HG03064 (cell line): ENCODE results near the gene RPS26.
"Not testable (repeated sequence)": the region's sequence is repeated elsewhere in the genome, so short reads cannot be mapped to it uniquely, and the experiment has no call there.

Experiments
- ATAC-seq: cut with Tn5 transposase; IDR thresholded peaks from one replicate; pipeline ENCODE4 v1.9.1; 2021; ENCODE audit warnings: low read depth; ENCODE audit not compliant: unreplicated experiment

RPS26 gene

DNA sequence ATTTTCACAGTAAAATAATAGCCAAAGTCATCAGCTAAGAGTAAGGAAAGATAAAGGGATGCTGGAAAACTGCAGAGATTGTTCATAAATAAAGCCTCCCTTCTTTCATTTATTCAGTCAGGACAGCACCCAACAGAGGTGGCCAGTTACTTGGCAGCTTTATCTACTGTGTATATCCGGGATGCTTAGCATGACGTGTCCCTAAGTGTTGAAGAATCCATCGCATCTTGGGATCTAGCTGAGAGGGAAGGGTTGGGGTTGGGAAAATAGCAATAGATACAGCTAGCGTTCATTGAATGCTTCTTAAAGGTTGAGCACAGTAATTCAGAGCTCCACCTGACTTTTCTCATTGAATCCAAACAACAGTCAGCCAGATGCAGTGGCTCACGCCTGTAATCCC, 32.7 kb downstream of the RPS26 start:
- ATAC-seq = no peak

DNA sequence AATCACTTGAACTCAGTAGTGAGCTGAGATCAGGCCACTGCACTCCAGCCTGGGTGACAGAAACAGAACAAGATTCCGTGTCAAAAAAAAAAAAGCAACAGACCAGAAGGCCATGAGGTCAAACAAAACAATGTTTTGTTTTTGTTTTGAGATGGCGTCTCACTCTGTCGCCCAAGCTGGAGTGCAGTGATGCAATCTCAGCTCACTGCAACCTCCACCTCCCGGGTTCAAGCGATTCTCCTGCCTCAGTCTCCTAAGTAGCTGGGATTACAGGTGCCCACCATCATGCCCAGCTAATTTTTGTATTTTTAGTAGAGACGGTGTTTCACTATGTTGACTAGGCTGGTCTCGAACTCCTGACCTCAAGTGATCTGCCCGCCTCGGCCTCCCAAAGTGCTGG, 36.2 kb downstream of the RPS26 start:
- not testable (repeated sequence) for ATAC-seq

GRCh38 chr12:56078427-56078826, 36.7 kb downstream of the RPS26 start:
- no peak for ATAC-seq

DNA sequence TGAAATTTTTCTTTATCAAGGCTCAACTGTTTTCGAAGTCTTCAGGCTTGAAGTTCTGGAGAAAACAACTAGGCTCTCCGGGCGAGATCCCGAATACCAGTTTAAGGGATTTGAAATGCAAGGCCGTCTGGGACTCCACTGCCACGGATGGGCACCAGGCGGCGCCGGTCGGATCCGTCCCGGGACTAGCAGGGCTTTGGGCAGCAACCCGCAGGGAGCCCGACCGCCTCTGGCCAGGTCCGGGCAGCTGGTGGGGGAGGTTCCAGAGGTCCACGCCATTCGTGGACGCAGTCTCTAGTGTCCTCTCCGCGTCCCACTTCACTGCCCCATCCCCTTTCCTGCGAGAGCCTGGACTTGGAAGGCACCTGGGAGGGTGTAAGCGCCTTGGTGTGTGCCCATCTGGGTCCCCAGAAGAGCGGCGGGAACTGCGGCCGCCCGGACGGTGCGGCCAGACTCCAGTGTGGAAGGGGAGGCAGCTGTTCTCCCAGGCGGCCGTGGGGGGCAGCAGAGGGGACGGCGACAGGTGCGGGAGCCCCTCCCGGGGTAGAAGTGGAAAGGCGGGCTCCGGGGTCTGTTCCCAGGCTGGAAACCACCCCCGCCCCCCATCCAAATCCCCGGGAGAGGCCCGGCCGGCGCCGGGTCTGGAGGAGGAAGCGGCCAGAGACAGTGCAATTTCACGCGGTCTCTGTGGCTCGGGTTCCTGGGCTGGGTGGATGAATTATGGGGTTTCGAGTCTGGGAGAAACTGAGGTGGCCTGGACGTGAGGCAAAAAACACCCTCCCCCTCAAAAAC, 37.4 kb downstream of the RPS26 start:
- no peak for ATAC-seq

DNA sequence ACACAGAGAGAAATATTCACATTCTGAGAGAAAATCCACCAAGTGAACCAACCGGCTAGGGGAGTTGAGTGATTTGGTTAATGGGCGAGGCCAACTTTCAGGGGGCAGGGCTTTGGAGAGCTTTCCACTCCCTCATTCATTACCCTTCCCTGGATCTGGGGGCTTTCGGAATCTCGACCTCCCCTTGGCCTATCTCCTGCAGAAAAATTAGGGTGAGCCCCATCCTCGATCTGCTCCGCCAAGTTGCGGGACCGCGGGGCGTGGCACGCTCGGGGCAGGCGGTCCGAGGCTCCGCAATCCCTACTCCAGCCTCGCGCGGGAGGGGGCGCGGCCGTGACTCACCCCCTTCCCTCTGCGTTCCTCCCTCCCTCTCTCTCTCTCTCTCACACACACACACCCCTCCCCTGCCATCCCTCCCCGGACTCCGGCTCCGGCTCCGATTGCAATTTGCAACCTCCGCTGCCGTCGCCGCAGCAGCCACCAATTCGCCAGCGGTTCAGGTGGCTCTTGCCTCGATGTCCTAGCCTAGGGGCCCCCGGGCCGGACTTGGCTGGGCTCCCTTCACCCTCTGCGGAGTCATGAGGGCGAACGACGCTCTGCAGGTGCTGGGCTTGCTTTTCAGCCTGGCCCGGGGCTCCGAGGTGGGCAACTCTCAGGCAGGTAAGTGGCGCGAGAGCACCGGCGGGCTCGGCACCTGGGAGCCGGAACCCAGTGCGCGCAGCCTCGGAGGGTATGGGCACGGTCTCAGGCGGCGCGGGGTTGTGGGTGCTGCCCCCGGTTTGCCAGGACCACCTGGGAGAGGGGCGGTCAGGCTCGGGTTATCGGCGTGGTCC, 38.2 kb downstream of the RPS26 start, which contains the start of gene ERBB3:
ERBB3 (plus strand) TSS at position 443 of the 833 bp plus-strand sequence; CDS start at position 579, 136 bp downstream.
- no peak for ATAC-seq

DNA sequence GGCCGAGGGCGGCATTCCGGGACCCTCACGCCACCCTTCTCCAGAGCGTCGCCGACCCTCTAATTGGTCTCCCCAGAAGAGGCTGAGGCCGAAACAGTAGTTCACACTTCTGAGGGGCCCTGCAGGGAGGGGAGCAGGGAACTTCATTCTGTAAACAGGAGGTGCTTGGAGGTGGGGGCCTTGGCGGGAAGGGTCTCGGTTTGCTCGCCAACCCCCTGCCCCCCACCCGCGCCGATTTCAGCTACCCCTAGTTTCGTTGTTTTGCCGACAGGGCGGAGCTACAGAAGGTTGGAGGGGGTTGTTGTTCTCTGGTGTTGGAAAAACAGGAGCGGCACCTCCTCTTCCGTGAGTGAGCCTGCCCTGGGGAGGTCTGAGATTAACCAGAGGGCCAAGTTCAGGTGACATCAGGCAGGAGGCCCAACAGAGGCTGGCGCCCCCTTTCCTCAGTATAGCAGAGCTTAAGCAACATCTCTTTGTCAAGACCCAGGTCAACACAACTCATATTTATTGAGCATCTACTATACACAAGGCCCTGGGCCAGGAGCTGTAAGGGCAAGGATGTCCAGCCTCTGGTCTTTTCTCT, 38.9 kb downstream of the RPS26 start:
- ATAC-seq = no peak

DNA sequence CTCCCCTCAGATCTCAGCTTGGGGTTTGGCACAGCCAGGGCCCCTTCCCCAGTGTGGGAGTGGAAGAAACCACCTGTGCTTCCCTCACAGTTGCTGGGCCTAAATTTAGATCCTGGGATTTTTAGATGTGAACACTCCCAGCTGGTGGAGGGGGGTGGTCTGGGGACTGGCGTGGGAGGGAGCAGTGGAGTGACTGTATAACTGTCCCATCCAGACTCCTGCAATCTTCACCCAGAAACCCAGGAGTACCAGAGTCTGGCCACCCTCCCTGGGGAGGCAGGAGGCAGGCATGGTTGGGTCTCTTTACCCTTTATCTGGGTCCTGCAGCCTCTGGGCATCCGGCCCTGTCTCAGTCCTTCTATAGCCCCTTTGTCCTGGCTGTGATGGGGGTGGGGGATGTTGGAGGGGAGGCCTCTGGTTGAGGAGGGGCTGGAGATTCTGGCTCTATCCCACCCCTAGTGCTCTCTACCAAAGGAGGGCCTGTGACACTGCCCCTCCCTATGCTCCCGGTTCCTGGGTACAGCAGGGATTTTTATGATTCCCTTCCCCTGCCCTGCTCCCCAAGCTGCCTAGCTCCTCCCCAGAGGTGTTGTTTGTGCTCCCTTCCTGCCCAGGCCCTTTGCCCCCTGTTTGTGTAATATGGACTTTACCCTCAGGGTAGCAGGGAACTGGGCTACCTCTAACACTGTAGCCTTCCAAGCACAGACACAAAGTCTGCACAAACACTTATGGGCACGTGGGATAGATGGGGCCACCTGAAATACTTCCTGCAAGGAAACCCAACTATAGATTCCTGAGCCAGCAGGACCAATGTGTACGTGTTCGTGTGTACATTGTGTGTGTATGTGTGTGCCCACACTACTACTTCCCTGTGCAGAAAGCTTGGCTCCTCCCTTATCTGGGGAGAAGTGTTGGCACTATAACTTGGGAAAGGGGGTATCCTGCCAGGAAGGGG, 40.0 kb downstream of the RPS26 start:
- no peak for ATAC-seq

DNA sequence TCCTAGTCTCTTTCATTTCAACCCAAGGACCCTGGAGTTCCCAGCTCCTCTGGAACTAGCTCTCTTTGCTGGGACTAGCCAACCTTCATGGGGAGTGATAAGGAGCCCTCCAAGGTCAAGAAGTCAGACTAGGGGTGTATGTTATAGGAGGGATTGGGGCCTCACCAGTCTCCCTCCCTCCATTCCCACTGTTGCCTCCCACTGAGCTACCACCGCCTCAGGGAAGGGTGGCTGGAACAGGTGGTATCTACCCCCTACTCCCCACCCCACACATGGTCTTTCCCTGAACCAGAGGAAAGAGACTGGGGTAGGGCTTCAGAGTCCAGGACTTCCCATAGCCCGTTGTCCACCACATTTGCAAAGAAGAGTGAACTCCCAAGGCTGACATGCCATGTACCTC, 40.7 kb downstream of the RPS26 start:
- ATAC-seq = no peak

DNA sequence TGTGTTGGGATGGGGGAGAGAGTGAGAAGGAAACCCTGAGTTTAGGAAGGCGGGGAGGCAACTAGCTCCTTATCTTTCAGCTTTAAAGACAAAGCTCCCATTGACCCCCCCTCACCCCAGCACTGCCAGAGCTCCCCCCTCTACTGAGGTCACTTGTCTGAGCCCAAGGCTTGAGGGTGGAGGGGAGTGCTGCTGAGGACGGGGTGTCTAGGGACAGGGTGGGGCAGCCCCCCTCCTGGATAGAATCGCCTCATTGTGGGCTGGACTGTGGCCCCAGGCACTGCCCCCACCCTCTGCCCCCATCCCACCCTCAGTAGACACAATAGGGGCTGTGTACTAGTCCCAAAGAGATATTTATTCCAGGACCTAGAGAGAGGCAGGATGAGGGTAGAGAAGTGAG, 41.2 kb downstream of the RPS26 start:
- ATAC-seq = no peak

- ATAC-seq = no peak
Measured at GRCh38 chr12:56084958-56085543, 43.3 kb downstream of the RPS26 start.

GRCh38 chr12:56086096-56086495, 44.4 kb downstream of the RPS26 start:
- ATAC-seq = no peak

DNA sequence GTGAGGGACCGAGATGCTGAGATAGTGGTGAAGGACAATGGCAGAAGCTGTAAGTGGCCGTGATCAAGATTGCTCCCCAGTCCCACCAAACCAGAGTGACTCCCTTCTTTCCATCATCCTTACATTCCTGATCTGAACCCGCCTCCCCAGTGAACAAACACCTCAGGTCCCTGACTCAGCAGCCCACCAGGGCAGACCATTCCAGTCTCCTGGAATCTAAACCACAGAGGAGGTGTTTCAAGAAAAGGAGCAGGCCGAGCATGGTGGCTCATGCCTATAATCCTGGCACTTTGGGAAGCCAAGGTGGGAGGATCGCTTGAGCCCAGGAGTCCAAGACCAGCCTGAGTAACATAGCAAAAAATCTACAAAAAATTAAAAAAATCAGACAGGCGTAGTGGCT, 44.9 kb downstream of the RPS26 start:
- no peak for ATAC-seq

DNA sequence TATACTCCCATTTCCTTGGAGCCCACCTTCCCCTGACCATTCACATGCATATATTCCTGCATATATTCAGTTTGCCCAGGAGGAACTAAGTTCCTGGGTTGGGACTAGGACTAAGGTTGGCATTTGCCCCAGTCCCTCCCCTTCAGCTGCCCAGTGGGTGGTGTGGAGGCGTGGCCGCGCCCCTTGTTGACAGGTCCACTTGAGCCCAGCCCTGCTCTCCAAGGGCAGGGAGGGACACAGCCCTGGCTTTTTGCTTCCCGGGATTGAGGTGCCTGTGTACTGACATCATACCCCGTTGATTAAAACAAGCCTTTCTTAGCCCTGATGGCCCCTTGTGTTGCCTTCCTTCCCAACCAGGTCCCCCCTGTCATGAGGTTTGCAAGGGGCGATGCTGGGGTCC, 45.5 kb downstream of the RPS26 start:
- no peak for ATAC-seq
